GM12801 (cell line): ENCODE results near the gene MAML2.

Source experiments
- TF ChIP-seq, protein P1 (sequence below): IDR thresholded peaks from one replicate; pipeline ENCODE4 v1.5.1; 2011; ENCODE audit warnings: control low read depth; ENCODE audit not compliant: insufficient read length; ENCODE audit errors: extremely low read depth

MAML2 gene

DNA sequence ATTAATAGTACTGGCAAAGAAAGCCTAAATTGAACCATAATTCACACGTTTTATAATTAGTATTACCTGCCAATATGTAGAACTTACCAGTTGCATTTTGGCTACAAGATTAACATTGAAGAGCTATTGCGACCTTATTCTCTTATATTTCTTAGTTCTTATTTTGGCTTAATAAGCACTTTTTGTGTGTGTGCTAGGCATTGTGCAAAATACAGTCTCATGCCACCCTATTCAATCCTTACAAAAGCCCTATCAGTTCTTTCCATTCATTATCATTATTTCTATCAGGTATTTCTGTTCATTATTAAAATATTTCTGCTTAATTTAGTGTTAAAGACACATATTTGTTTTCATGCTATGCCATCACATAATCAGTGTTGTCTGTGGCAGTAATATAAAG is 41.2 kb downstream of the MAML2 start:
- TF ChIP-seq, protein P1, sequence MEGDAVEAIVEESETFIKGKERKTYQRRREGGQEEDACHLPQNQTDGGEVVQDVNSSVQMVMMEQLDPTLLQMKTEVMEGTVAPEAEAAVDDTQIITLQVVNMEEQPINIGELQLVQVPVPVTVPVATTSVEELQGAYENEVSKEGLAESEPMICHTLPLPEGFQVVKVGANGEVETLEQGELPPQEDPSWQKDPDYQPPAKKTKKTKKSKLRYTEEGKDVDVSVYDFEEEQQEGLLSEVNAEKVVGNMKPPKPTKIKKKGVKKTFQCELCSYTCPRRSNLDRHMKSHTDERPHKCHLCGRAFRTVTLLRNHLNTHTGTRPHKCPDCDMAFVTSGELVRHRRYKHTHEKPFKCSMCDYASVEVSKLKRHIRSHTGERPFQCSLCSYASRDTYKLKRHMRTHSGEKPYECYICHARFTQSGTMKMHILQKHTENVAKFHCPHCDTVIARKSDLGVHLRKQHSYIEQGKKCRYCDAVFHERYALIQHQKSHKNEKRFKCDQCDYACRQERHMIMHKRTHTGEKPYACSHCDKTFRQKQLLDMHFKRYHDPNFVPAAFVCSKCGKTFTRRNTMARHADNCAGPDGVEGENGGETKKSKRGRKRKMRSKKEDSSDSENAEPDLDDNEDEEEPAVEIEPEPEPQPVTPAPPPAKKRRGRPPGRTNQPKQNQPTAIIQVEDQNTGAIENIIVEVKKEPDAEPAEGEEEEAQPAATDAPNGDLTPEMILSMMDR, result no peak

DNA sequence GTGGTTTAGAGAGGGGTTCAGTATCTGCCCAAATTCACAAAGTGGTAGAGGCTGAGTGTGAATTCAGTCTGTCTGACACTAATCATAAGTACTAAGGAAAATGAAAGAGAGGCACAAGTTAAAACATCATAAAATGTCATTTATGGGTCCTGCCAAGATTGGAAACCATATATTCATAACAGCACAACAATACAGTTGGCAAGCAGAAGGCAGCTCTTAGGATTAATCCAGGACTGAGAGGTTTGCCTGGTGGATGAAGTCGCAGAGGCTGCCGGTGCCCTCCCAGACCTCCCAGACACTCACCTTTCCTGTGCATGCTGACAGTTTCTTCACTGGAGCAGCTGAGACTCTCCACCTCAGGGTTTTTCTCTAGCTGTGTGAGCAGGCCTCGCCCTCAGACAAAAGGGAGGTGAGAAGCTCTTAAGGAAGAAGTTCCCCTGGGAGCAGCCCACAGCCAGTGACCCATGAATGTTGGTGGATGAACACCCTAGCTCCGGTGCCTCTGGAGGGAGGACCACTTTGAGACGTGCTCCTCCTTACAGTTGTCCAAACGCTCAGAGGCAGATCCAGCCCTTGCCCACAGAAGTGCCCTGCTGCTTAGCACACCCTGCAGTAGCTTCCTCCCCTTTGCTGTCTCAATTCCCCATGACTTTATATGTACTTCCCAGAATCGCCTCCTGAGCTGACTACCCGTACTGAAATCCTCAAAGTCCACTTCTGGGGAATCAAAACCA is 43.7 kb downstream of the MAML2 start:
- TF ChIP-seq, protein P1, result no peak

DNA sequence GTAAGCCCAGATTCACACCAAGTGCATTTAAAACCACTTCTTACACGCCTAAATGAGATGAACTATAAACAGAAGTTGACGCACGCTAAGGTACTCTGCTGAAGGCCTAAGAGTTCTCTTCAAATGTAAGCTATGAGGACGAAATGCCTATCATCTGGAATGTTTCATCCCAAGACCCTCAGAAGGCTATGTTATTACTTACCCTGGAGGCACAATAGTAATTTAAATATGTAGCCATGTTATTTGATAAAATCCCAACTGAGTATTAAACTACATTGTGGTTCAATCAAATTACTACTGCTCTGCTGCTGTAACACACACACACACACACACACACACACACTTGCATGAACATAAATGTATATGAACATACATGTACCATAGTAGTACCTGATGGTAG is 47.6 kb downstream of the MAML2 start:
- TF ChIP-seq, protein P1, result no peak

DNA sequence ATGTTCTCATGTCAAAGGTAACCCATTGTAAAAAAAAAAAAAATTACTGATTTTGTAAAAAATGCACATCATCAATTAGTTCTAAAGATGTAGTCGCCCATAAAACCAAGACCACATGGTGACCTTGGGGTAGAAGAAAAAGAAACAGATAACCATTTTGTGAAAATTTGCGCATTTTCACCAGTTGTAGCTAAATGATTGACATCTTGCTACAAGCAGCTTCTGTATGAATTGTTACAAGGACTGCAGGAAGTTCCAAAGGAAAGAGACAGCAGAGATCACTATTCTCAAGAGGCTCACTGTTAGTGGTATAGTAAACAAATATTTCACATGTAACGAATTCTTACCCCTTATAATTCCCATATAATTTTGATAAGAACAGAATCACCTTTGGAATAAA is 48.7 kb downstream of the MAML2 start:
- TF ChIP-seq, protein P1, result no peak

DNA sequence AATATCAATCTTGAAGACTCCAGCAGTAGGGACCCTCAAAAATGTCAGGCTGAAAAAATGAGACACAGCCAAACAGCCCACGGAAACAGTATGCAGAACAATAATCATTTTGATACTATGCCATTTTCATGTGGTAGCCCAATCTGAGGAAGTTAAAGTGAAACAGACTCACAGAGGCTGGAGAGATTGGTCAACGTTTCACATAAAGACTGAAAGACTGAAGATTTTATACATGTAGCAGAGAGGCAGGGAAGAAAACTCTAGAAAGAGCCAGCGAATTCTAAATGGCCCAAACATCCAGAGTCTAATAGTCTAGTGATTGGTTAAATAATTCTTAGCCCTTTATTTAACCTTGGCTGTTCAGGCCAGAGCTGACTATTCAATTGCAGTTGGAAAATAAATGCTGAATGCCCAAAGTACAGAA is 49.4 kb downstream of the MAML2 start:
- TF ChIP-seq, protein P1, result no peak

DNA sequence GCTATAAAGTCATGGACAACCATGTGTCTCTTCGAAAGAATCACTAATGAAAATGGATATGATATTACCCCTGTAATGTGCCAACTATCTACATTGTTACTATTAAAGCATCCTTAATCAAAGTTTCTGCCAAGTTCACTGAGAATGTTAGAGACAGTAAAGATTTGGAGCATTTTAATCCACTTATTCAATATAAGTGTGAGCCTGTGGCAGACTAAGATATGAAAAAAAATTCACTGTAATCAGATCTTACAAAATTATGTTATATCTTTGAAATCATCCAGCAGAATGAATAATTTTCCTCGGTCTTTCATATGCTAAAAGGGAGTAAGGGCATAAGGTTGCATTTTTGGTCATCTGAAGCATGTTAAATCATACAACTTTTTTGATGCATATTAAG is 49.9 kb downstream of the MAML2 start:
- TF ChIP-seq, protein P1, result no peak

DNA sequence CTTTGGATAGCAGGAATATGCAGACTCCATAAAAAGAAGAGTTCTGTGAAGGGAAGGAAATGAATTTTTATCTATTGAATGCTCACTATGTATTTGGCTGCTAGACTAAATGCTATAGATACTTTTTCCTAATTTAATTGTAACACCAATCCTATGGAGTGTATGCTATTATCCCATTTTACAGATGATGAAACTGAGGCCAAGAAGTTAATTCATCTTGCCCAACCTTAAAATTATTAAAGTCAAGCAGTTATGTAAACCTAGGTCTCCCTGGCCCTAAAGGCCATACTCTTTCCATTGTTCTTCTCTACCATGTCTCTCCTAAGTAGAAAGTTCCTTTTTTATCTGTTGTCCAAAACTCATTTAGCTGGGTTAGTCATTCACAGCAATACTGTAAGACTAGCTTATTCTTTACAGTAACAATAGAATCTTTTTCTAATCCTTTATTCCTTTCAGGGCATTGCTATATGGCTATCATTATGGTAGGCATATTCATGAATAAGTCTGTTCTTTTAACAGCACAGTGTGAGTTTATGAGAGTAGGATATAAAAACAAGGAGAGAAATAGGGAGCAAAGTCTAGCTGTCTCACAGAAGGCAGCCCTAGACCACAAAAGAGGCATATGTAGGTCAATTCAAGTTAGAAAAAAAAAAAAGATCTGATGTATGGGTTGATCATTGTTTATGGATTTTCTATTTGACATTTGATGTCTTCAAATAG is 50.5 kb downstream of the MAML2 start:
- TF ChIP-seq, protein P1, result no peak
